CD4-positive, alpha-beta T cell treated with Interleukin-2 at 100 ng/mL for 4 hours (primary cell): ENCODE results near the gene DCC.
"Not testable (repeated sequence)": the region's sequence is repeated elsewhere in the genome, so short reads cannot be mapped to it uniquely, and the experiment has no call there.

Experiments
- DNase-seq: peaks from one replicate; pipeline ENCODE4 v3.0.0-alpha.2; 2020; ENCODE audit warnings: low spot score

The DCC gene

GRCh38 chr18:53408271-53408670 is 1068.3 kb downstream of the DCC start:
- no peak for DNase-seq

GRCh38 chr18:53411511-53411910 is 1071.5 kb downstream of the DCC start:
- no peak for DNase-seq

GRCh38 chr18:53417003-53417402 is 1077.0 kb downstream of the DCC start:
- DNase-seq: no peak

GRCh38 chr18:53421869-53422268 is 1081.9 kb downstream of the DCC start:
- no peak for DNase-seq

GRCh38 chr18:53422896-53423295 is 1082.9 kb downstream of the DCC start:
- DNase-seq: no peak

GRCh38 chr18:53426666-53427184 is 1086.7 kb downstream of the DCC start:
- DNase-seq: no peak

GRCh38 chr18:53441761-53442414 is 1101.9 kb downstream of the DCC start:
- DNase-seq: no peak

GRCh38 chr18:53442415-53442783 is 1102.4 kb downstream of the DCC start:
- DNase-seq: no peak

- DNase-seq: no peak
Measured at GRCh38 chr18:53443336-53443735, 1103.3 kb downstream of the DCC start.

- DNase-seq: no peak
Measured at GRCh38 chr18:53443831-53444230, 1103.8 kb downstream of the DCC start.

- no peak for DNase-seq
Measured at GRCh38 chr18:53451902-53452301, 1111.9 kb downstream of the DCC start.

- no peak for DNase-seq
Measured at GRCh38 chr18:53457068-53457467, 1117.1 kb downstream of the DCC start.

- no peak for DNase-seq
Measured at GRCh38 chr18:53458268-53458667, 1118.3 kb downstream of the DCC start.

- no peak for DNase-seq
Measured at GRCh38 chr18:53458944-53459580, 1119.1 kb downstream of the DCC start.

GRCh38 chr18:53467756-53468155 is 1127.8 kb downstream of the DCC start:
- DNase-seq: no peak

GRCh38 chr18:53468173-53468572 is 1128.2 kb downstream of the DCC start:
- not testable (repeated sequence) for DNase-seq

GRCh38 chr18:53472546-53472945 is 1132.5 kb downstream of the DCC start:
- no peak for DNase-seq

GRCh38 chr18:53478155-53478554 is 1138.2 kb downstream of the DCC start:
- DNase-seq: no peak

GRCh38 chr18:53486296-53486695 is 1146.3 kb downstream of the DCC start:
- DNase-seq: no peak

- DNase-seq: no peak
Measured at GRCh38 chr18:53489266-53489665, 1149.3 kb downstream of the DCC start.

- no peak for DNase-seq
Measured at GRCh38 chr18:53490019-53490418, 1150.0 kb downstream of the DCC start.

- DNase-seq: no peak
Measured at GRCh38 chr18:53496028-53496427, 1156.0 kb downstream of the DCC start.

- no peak for DNase-seq
Measured at GRCh38 chr18:53503914-53504441, 1164.0 kb downstream of the DCC start.

GRCh38 chr18:53508529-53508928 is 1168.5 kb downstream of the DCC start:
- DNase-seq: no peak
